Fibroblast of villous mesenchyme (primary cell): ENCODE results near the gene DCBLD1. TPM values are rescaled to one million over a fixed set of nuclear protein-coding genes. Genes with fewer than 3 reads are reported as not detected.

Experiments
- DNase-seq: peaks from one replicate; pipeline ENCODE4 v3.0.0-alpha.2; 2010; ENCODE audit warnings: low read depth
- H3K4me3 ChIP-seq: 2 replicates; pipeline ENCODE4 v1.5.1; 2011; ENCODE audit warnings: low read depth, mild to moderate bottlenecking, low read length
- CTCF ChIP-seq: IDR thresholded peaks from 2 replicates; pipeline ENCODE4 v1.5.1; 2012; ENCODE audit warnings: low read depth, mild to moderate bottlenecking, low read length; ENCODE audit not compliant: insufficient read depth
- total RNA-seq: library from RNA; depleted of rRNA; stranded (reverse); fragments of >200 nt; gene quantifications from 2 replicates; pipeline ENCODE4 v1.2.3, GENCODE V29; 2012

The DCBLD1 gene
- total RNA-seq, 1 donor: 69.1 TPM

- no peak for DNase-seq
- TF ChIP-seq CTCF: no peak
- no peak overlapping the region for H3K4me3 ChIP-seq
These were observed 76.8 kb downstream of the DCBLD1 start for GRCh38 chr6:117559299-117559698.

GRCh38 chr6:117561128-117561527 is 78.7 kb downstream of the DCBLD1 start:
- no peak for TF ChIP-seq CTCF
- H3K4me3 ChIP-seq: no peak overlapping the region
- peak; percentile 34 for DNase-seq

- DNase-seq: no peak
- H3K4me3 ChIP-seq: no peak overlapping the region
- no peak for TF ChIP-seq CTCF
These were observed 82.2 kb downstream of the DCBLD1 start for GRCh38 chr6:117564681-117565080.

DNA sequence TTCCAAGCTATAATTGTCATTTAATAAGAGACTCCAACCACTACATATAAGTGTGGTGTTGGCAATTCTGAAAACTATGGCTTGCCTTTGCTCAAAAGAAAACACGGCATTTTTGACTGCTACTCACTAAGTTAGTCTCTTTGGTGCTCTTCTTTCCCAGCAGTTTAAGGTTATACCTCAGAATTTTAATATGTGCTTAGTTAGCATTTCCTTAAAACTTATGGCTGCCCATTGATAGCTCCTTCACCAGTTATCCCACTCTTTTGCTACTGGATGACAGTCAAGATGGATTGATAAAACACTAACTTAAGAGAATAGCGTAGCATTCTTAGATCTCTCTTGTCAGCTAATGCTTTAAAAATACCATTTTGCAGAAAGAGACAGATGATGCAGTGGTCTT is 85.8 kb downstream of the DCBLD1 start:
- no peak overlapping the region for H3K4me3 ChIP-seq
- no peak for TF ChIP-seq CTCF
- DNase-seq: no peak

DNA sequence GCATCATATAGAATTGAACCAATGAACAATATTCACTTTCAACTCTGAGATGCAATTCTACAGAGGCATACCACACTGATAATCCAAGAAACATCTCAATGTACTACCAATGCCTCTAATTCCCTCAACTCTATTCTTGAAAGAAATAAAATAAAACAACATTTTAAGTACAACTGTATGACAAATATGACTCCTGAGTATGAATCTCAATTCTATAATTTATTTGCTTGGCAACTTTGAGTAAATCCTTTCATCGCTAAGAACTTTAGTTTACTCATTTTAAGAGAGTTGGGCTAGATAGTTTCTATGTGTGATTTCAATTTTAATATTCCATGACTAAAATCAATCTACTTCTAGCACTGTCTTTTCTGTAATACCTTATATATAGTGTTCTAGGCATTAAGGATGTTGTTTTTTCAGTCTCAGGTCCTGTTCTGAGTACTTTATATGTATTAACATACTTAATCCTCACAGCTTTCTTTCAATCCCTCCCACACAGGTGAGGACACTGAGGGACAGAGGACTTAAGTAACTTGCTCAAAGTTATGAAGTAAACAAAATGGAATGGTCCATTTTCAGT is 86.4 kb downstream of the DCBLD1 start:
- TF ChIP-seq CTCF: no peak
- H3K4me3 ChIP-seq: no peak overlapping the region
- no peak for DNase-seq

- TF ChIP-seq CTCF: no peak
- H3K4me3 ChIP-seq: no peak overlapping the region
These were observed 90.7 kb downstream of the DCBLD1 start for GRCh38 chr6:117573006-117573680.

DNA sequence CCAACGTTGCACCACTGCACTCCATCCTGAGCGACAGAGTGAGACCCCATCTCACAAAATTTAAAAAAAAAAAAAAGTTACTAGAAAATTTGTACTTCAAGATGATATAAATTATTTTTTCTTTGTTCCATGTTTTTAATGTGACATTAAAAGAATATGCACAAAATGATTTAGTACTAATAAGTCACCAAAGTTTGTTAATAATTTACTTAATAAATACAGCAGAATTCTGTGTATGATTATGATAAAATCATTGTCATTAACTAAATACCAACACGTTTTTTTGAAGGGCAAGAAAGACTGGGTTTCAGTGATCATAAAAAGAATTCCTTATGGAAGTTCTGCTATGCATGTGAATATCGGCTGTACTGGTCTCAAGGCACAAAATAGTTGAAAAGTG is 91.7 kb downstream of the DCBLD1 start:
- DNase-seq: no peak
- no peak for TF ChIP-seq CTCF
- no peak overlapping the region for H3K4me3 ChIP-seq

More at GRCh38 chr6:117573006-117573680, 90.7 kb downstream of the DCBLD1 start:
- DNase-seq: no peak
